ENCODE data around the gene PHF13. TPM values are rescaled to one million over a fixed set of nuclear protein-coding genes. Genes with fewer than 3 reads are reported as not detected.

Gene PHF13
- polyA plus RNA-seq, 2 of the 4 experiments (the other 2 are of a cell fraction), result 4.3 to 10.4 TPM

DNA sequence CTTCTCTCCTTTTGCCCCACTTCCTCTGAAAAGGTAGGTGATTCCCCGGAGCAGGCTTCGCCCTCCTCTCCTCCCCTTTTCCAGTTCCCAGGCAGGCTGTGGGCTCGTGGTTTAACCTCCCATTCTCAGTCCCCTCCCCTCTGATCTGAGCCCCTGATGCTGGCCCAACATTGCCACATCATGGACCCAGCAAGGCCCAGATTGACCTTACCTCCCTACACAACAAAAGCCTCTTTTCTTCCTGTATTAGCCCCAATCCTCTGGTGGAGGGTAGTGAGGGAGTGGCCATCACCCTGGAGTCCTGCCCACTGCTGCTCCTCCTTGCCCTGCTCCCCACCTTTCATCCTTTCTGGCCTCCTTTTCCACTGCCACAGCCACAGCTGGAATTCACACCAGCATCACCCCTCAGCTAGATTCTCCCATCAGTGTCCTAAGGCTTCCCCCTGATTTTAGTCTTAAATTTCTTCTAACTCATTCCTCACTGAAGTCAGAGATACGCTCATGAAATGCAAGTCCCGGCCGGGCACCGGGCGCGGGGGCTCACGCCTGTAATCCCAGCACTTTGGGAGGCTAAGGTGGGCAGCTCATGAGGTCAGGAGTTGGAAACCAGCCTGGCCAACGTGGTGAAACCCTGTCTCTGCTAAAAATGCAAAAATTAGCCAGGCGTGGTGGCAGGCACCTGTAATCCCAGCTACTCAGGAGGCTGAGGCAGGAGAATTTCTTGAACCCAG, 40.7 kb upstream of the PHF13 start:
- ChIA-PET CTCF (interaction anchor here (1.0 kb wide), 1 partner anchor 18 kb away, joined by 4 read pairs; the partner anchor contains the start of gene TAS1R1), POLR2A (interaction anchor here (0.6 kb wide), 1 partner anchor 293 kb away, joined by 3 read pairs; no protein-coding TSS in a partner anchor)
- Histone ChIP-seq H3K4me1 (no peaks in the 10 kb centered on the region), H3K9me3 (no peaks in the 10 kb centered on the region), H3K4me3 (no peak overlapping the region), H3K27ac (no peak overlapping the region), H3K4me2 (no peak overlapping the region)
- TF ChIP-seq, protein P1, sequence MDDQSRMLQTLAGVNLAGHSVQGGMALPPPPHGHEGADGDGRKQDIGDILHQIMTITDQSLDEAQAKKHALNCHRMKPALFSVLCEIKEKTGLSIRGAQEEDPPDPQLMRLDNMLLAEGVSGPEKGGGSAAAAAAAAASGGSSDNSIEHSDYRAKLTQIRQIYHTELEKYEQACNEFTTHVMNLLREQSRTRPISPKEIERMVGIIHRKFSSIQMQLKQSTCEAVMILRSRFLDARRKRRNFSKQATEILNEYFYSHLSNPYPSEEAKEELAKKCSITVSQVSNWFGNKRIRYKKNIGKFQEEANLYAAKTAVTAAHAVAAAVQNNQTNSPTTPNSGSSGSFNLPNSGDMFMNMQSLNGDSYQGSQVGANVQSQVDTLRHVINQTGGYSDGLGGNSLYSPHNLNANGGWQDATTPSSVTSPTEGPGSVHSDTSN (IDR thresholded peaks at IDR 0.05), result no peak
- TF ChIP-seq CHD4 (IDR thresholded peaks at IDR 0.05; ENCODE audit: borderline replicate concordance) (no peak), POLR2AphosphoS2 (conservative IDR thresholded peaks at IDR 0.05; ENCODE audit: low read length) (no peak), HDAC2 (IDR thresholded peaks at IDR 0.05) (no peak), EHMT2 (IDR thresholded peaks at IDR 0.05; ENCODE audit: low read depth) (no peak), MYC (IDR thresholded peaks at IDR 0.05; ENCODE audit: borderline replicate concordance, low read length) (no peak), CEBPB (IDR thresholded peaks at IDR 0.05) (no peak), NPAS2 (CRISPR knock-in tag; IDR thresholded peaks at IDR 0.05; ENCODE audit: borderline replicate concordance) (no peak), MAFK (IDR thresholded peaks at IDR 0.05; ENCODE audit: partially characterized antibody) (no peak), ZSCAN20 (CRISPR knock-in tag; IDR thresholded peaks at IDR 0.05) (no peak), ZC3H11A (IDR thresholded peaks at IDR 0.05) (no peak), EP300 (IDR thresholded peaks at IDR 0.05) (no peak), SMC3 (IDR thresholded peaks at IDR 0.05) (no peak), MAZ (IDR thresholded peaks at IDR 0.05; ENCODE audit: borderline replicate concordance, low read depth, low read length) (no peak), HOXA7 (CRISPR knock-in tag; IDR thresholded peaks at IDR 0.05) (no peak), JUNB (IDR thresholded peaks at IDR 0.05) (no peak), NR3C1 (IDR thresholded peaks at IDR 0.05) (no peak)
- TF ChIP-seq, protein P2, sequence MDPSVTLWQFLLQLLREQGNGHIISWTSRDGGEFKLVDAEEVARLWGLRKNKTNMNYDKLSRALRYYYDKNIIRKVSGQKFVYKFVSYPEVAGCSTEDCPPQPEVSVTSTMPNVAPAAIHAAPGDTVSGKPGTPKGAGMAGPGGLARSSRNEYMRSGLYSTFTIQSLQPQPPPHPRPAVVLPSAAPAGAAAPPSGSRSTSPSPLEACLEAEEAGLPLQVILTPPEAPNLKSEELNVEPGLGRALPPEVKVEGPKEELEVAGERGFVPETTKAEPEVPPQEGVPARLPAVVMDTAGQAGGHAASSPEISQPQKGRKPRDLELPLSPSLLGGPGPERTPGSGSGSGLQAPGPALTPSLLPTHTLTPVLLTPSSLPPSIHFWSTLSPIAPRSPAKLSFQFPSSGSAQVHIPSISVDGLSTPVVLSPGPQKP (IDR thresholded peaks at IDR 0.05; ENCODE audit: low read depth, low read length), result no peak
- TF ChIP-seq, protein P3, sequence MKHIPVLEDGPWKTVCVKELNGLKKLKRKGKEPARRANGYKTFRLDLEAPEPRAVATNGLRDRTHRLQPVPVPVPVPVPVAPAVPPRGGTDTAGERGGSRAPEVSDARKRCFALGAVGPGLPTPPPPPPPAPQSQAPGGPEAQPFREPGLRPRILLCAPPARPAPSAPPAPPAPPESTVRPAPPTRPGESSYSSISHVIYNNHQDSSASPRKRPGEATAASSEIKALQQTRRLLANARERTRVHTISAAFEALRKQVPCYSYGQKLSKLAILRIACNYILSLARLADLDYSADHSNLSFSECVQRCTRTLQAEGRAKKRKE (CRISPR knock-in tag; IDR thresholded peaks at IDR 0.05; ENCODE audit: low read depth), result no peak
- TF ChIP-seq, protein P4, sequence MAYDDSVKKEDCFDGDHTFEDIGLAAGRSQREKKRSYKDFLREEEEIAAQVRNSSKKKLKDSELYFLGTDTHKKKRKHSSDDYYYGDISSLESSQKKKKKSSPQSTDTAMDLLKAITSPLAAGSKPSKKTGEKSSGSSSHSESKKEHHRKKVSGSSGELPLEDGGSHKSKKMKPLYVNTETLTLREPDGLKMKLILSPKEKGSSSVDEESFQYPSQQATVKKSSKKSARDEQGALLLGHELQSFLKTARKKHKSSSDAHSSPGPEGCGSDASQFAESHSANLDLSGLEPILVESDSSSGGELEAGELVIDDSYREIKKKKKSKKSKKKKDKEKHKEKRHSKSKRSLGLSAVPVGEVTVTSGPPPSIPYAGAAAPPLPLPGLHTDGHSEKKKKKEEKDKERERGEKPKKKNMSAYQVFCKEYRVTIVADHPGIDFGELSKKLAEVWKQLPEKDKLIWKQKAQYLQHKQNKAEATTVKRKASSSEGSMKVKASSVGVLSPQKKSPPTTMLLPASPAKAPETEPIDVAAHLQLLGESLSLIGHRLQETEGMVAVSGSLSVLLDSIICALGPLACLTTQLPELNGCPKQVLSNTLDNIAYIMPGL (CRISPR knock-in tag; IDR thresholded peaks at IDR 0.05; ENCODE audit: borderline replicate concordance), result no peak
- ATAC-seq, result peak in 1 of 2 experiments; percentile 39; a peak in 1 of 6 replicates
- 64% methylated on average over 4 of the region's 12 CpGs for WGBS (ENCODE audit: missing lambda C conversion rate)
- no peak for DNase-seq (ENCODE audit: low read depth in 1 of 2, low spot score in 1 of 2)
- no peak for FAIRE-seq

DNA sequence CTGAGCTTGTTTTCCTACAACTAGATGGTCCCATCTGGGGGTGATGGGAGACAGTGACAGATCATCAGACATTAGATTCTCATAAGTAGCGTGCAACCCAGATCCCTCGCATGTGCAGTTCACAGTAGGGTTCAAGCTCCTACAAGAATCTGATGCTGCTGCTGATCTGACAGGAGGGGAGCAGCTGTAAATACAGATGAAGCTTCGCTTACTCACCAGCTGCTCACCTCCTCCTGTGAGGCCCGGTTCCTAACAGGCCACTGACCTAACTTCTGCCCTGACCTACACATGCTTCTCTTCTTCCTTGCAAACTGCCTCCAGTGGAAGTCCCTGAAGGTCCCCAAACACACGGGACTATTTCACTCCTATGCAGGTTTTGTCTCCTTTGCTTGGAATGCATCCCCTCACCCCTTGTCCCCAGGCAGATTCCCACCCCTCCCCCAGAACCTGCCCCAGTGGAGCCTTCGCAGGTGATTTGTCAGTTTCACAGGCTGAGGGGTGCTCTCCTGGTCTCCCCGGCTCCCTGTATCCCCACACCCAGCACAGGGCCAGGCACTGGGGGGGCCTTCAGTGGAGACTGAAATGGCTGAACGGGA, 39.4 kb upstream of the PHF13 start:
- Histone ChIP-seq H3K27ac (no peak overlapping the region), H3K4me3 (no peak overlapping the region), H3K9me3 (no peaks in the 10 kb centered on the region), H3K4me2 (no peak overlapping the region), H3K4me1 (peaks cover 1% of the 10 kb centered on the region; the same call in 2 of the 3 replicates)
- ATAC-seq, result no peak
- 60% methylated on average over 6 of the region's 8 CpGs for whole genome bisulfite sequencing (ENCODE audit: missing lambda C conversion rate)
- ChIA-PET CTCF (interaction anchor here (0.6 kb wide), 1 partner anchor 128 kb away, joined by 4 read pairs; no protein-coding TSS in a partner anchor), POLR2A (no interaction called here)
- TF ChIP-seq ESRRA (IDR thresholded peaks at IDR 0.05; ENCODE audit: borderline replicate concordance, low read length), result no peak
- DNase-seq (ENCODE audit: low read depth in 1 of 2, low spot score in 1 of 2), result no peak
- FAIRE-seq, result no peak

Measured in A549 (cell line).